ENCODE results near the gene MAP10. TPM values are rescaled to one million over a fixed set of nuclear protein-coding genes. Genes with fewer than 3 reads are reported as not detected.

The MAP10 gene
- total and polyA plus RNA-seq, 3 donors from 2014 or later = 1.6 to 9.1 (median 8.4) TPM

DNA sequence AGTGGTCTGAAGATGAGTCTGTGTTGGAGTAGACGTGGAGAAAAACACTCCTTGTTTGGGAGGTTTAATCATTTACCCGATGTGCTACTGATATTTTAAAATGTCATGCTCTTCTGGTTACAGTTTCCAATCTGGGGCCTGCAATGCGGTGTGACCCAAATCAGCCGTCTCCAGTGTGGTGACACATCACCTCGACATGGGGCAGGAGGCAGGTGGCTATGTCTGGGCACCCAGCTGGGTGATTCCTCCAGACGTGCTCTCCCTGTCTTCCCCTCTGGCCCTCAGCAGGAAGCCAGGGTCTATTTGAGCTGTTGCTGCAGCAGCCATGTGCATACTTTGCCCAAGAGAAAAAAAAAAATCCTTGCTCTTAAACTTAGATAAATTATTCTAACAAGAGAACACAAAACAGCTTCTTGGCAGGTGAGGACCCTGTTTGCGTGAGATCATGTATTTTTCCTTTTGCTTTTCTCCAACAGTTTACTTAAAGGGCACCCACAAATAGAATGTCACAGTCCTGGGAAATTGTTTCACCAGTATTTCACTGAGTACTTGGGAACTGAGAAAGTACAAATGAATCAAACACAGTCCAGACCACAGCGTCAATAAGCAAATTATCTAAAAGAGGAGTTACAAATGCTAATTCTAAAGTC is 38.9 kb upstream of the MAP10 start:
- H3K27me3 ChIP-seq = no peaks in the 10 kb centered on the region
- no peak overlapping the region for H3K4me3 ChIP-seq
- WGBS, 2 donors = 52 to 56% methylated on average over 7 to 8 of the region's 8 CpGs
- no peak for DNase-seq
- no peak overlapping the region for H3K27ac ChIP-seq
- no peaks in the 10 kb centered on the region for H3K36me3 ChIP-seq (ENCODE audit: low read depth, missing control alignments)
- TF ChIP-seq POLR2A (IDR thresholded peaks at IDR 0.05) = no peak
- TF ChIP-seq, protein P1, sequence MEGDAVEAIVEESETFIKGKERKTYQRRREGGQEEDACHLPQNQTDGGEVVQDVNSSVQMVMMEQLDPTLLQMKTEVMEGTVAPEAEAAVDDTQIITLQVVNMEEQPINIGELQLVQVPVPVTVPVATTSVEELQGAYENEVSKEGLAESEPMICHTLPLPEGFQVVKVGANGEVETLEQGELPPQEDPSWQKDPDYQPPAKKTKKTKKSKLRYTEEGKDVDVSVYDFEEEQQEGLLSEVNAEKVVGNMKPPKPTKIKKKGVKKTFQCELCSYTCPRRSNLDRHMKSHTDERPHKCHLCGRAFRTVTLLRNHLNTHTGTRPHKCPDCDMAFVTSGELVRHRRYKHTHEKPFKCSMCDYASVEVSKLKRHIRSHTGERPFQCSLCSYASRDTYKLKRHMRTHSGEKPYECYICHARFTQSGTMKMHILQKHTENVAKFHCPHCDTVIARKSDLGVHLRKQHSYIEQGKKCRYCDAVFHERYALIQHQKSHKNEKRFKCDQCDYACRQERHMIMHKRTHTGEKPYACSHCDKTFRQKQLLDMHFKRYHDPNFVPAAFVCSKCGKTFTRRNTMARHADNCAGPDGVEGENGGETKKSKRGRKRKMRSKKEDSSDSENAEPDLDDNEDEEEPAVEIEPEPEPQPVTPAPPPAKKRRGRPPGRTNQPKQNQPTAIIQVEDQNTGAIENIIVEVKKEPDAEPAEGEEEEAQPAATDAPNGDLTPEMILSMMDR (IDR thresholded peaks at IDR 0.05) = no peak
- intact Hi-C loops (cut with DNase I; ENCODE audit: low total_unique reads) = no loop called here
- no peaks in the 10 kb centered on the region for H3K9me3 ChIP-seq
- H3K4me1 ChIP-seq = no peaks in the 10 kb centered on the region

DNA sequence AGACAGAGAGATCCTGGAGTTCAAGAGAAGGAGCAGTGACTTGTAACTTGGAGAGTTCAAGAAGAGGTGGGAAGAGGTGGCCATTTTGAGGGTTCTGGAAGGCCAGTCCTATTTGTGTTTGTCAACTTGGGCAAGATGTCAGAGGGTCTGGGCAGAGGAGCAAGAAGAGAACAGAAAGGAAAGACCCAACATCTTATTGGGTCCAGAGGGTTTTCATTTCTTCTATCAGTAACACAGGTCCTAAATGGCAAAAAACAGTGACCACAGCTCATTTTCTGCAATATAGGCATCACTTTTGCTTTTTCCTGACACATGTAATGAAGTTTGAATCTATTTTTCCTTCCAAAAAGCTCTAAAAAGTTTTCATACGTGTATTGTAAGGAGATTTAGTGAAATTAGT is 38.3 kb upstream of the MAP10 start:
- no peak overlapping the region for H3K27ac ChIP-seq
- no peaks in the 10 kb centered on the region for H3K27me3 ChIP-seq
- intact Hi-C loops (cut with DNase I; ENCODE audit: low total_unique reads) = no loop called here
- 68 to 70% methylated on average over 1 of the region's 1 CpG for WGBS, 2 donors
- no peak overlapping the region for H3K4me3 ChIP-seq
- no peaks in the 10 kb centered on the region for H3K36me3 ChIP-seq (ENCODE audit: low read depth, missing control alignments)
- H3K4me1 ChIP-seq = no peaks in the 10 kb centered on the region
- DNase-seq = no peak
- H3K9me3 ChIP-seq = no peaks in the 10 kb centered on the region
- no peak for TF ChIP-seq POLR2A (IDR thresholded peaks at IDR 0.05)
- TF ChIP-seq, protein P1 (IDR thresholded peaks at IDR 0.05) = no peak

DNA sequence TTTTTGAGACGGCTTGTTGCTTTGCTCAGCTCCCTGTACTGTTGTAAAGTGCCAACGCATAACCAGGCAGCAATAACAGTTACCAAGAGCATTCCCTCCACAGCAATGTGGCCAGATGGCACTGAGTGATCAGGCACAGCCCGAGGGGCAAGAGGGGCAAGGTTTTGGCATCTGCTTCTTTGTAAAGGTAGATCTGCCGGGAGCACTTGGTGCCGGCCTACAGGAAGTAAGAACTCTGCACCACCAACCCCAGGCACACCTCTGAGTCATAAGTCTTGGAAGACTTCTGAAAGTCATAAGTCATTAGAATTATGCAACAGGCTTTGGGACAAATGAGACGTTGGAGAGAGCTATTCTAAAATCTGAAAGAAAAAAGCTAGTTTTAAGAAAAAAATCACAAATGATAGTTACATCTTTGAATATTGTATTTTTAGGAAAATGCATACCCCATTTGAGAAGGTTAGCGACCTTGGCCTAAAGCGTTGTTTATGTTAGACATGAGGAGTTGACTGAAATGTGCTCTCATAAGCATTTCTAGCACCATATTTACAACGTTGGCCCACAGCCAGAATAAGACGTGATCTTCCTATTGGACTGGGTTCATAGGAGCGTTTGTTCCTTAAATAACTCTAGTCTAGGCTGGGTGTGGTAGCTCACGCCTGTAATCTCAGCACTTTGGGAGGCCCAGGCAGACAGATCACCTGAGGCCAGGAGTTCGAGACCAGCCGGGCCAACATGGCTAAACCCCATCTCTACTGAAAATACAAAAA is 37.7 kb upstream of the MAP10 start:
- intact Hi-C loops (cut with DNase I; ENCODE audit: low total_unique reads) = no loop called here
- 71 to 72% methylated on average over 13 to 14 of the region's 14 CpGs for WGBS, 2 donors
- no peaks in the 10 kb centered on the region for H3K36me3 ChIP-seq (ENCODE audit: low read depth, missing control alignments)
- TF ChIP-seq POLR2A (IDR thresholded peaks at IDR 0.05) = no peak
- TF ChIP-seq, protein P1 (IDR thresholded peaks at IDR 0.05) = no peak
- no peaks in the 10 kb centered on the region for H3K27me3 ChIP-seq
- no peaks in the 10 kb centered on the region for H3K4me1 ChIP-seq
- no peaks in the 10 kb centered on the region for H3K9me3 ChIP-seq
- DNase-seq = no peak
- no peak overlapping the region for H3K27ac ChIP-seq
- no peak overlapping the region for H3K4me3 ChIP-seq

DNA sequence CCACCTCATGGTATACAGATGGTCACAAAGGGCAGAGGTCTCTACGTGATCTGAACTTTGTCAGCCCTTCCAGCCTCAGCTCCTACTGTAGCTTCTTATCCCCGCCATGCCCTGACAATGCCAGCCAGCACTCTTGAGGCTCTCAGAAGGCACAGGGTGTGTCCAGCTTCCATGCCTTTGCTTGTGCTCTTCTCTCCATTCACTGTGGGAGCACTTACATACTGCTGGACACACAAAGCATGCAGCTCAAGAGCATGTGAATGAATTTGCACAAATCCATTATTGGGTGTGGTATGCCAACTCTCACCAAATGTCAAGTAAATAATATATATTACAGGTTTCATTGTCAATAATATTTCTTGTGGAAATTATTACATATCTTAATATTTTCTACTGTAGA is 36.4 kb upstream of the MAP10 start:
- Histone ChIP-seq H3K27ac (no peak overlapping the region), H3K9me3 (no peaks in the 10 kb centered on the region), H3K36me3 (ENCODE audit: low read depth, missing control alignments) (no peaks in the 10 kb centered on the region), H3K4me3 (no peak overlapping the region), H3K4me1 (no peaks in the 10 kb centered on the region), H3K27me3 (no peaks in the 10 kb centered on the region)
- DNase-seq = no peak
- intact Hi-C loops (cut with DNase I; ENCODE audit: low total_unique reads) = no loop called here
- TF ChIP-seq POLR2A (IDR thresholded peaks at IDR 0.05) = no peak
- TF ChIP-seq, protein P1 (IDR thresholded peaks at IDR 0.05) = no peak
- 76 to 88% methylated on average over 2 of the region's 2 CpGs for WGBS, 2 donors

Data from testis (tissue), 3 donors.